Stimulated activated CD8-positive, alpha-beta memory T cell treated with anti-CD3 and anti-CD28 coated beads, Interleukin-7, amount 100 ng/mL, for 1 hour (primary cell): ENCODE data around the gene XPC.
A peak's percentile ranks its signal among the peaks of the same experiment; 100 is the strongest.
"Not testable (repeated sequence)": the region's sequence is repeated elsewhere in the genome, so short reads cannot be mapped to it uniquely, and the experiment has no call there.

Experiments
- DNase-seq, 2 donors: peaks; one replicate each; pipeline ENCODE4 v3.0.0-alpha.2; 2020; ENCODE audit warnings: low read depth in 2 of 2

Gene XPC

GRCh38 chr3:14178247-14179113, at the start of gene XPC, which contains the start of gene LSM3:
Gene XPC (minus strand): TSS chr3:14178601. CDS start chr3:14178568, 33 bp downstream.
Gene LSM3 (plus strand): TSS chr3:14178817. CDS start chr3:14178861, 44 bp downstream.
- peak; percentile 95 to 97 for DNase-seq

GRCh38 chr3:14227856-14228255, 49.5 kb upstream of the XPC start:
- no peak for DNase-seq

GRCh38 chr3:14226351-14226750, 48.0 kb upstream of the XPC start:
- DNase-seq: not testable (repeated sequence)

GRCh38 chr3:14225421-14225820, 47.0 kb upstream of the XPC start:
- no peak for DNase-seq

- DNase-seq: no peak
Measured at GRCh38 chr3:14224895-14225294, 46.5 kb upstream of the XPC start.

GRCh38 chr3:14223595-14223994, 45.2 kb upstream of the XPC start:
- DNase-seq: no peak

- DNase-seq: no peak
Measured at GRCh38 chr3:14222900-14223594, 44.6 kb upstream of the XPC start.

- no peak for DNase-seq
Measured at GRCh38 chr3:14222457-14222856, 44.1 kb upstream of the XPC start.

GRCh38 chr3:14221902-14222301, 43.5 kb upstream of the XPC start:
- DNase-seq: no peak

GRCh38 chr3:14220933-14221332, 42.5 kb upstream of the XPC start:
- no peak for DNase-seq

GRCh38 chr3:14218355-14218754, 40.0 kb upstream of the XPC start:
- no peak for DNase-seq

GRCh38 chr3:14216257-14217048, 38.1 kb upstream of the XPC start:
- no peak for DNase-seq

GRCh38 chr3:14214764-14215163, 36.4 kb upstream of the XPC start:
- DNase-seq: no peak

- no peak for DNase-seq
Measured at GRCh38 chr3:14213066-14213774, 34.8 kb upstream of the XPC start.

GRCh38 chr3:14212032-14212431, 33.6 kb upstream of the XPC start:
- DNase-seq: no peak

- DNase-seq: no peak
Measured at GRCh38 chr3:14211621-14212020, 33.2 kb upstream of the XPC start.

- DNase-seq: no peak
Measured at GRCh38 chr3:14210843-14211594, 32.6 kb upstream of the XPC start.

GRCh38 chr3:14210290-14210688, 31.9 kb upstream of the XPC start:
- DNase-seq: no peak

GRCh38 chr3:14209581-14210289, 31.3 kb upstream of the XPC start:
- no peak for DNase-seq

- DNase-seq: no peak
Measured at GRCh38 chr3:14208977-14209394, 30.6 kb upstream of the XPC start.
